Keratinocyte (primary cell): ENCODE data around the gene CD109. TPM values are rescaled to one million over a fixed set of nuclear protein-coding genes. Genes with fewer than 3 reads are reported as not detected.

Experiments used
- DNase-seq: peaks from one replicate; pipeline ENCODE4 v3.0.0-alpha.2; 2011; ENCODE audit warnings: low read depth, missing footprints, low spot score
- FAIRE-seq: peaks from 2 replicates; lab custom pipeline; 2011; peaks lifted over from hg19 to GRCh38; lab: Jason Lieb, UNC
- H2AFZ ChIP-seq: 2 replicates; pipeline ENCODE4 v1.6.0; 2012; ENCODE audit warnings: low read length, control low read depth, inconsistent platforms; ENCODE audit not compliant: control insufficient read depth
- H3K27ac ChIP-seq: 2 replicates; pipeline ENCODE4 v1.5.1; 2011; ENCODE audit warnings: low read length; ENCODE audit not compliant: control insufficient read depth, insufficient read depth
- H3K27me3 ChIP-seq: 3 replicates; pipeline ENCODE4 v1.6.0; 2011; ENCODE audit warnings: low read length; ENCODE audit not compliant: control insufficient read depth, insufficient read depth; ENCODE audit errors: extremely low read depth
- H3K36me3 ChIP-seq, 2 experiments: 2 replicates in 1 of 2; 3 replicates in 1 of 2; pipeline ENCODE4 v1.5.1; 2011; ENCODE audit warnings: low read length in 2 of 2, mild to moderate bottlenecking in 1 of 2; ENCODE audit not compliant: control insufficient read depth in 2 of 2, insufficient read depth in 2 of 2; ENCODE audit errors: extremely low read depth in 1 of 2
- H3K4me1 ChIP-seq: 3 replicates; pipeline ENCODE4 v1.5.1; 2011; ENCODE audit warnings: low read length; ENCODE audit not compliant: control insufficient read depth, insufficient read depth; ENCODE audit errors: extremely low read depth
- H3K4me2 ChIP-seq: 3 replicates; pipeline ENCODE4 v1.6.0; 2011; ENCODE audit warnings: low read depth, low read length; ENCODE audit not compliant: control insufficient read depth, insufficient read depth; ENCODE audit errors: extremely low read depth
- H3K4me3 ChIP-seq, 3 experiments: fragments of 200-600 bp in 1 of 3; sonication (generic) in 1 of 3; 2 replicates in 2 of 3; 3 replicates in 1 of 3; pipeline ENCODE4 v1.5.1; 2011 to 2016; ENCODE audit warnings: low read length in 3 of 3, mild to moderate bottlenecking in 3 of 3, control low read depth in 2 of 3, inconsistent platforms in 1 of 3, low read depth in 1 of 3, mixed read lengths in 1 of 3, mixed run types in 1 of 3, moderate library complexity in 1 of 3; ENCODE audit not compliant: control insufficient read depth in 2 of 3, insufficient read depth in 2 of 3; ENCODE audit errors: extremely low read depth in 1 of 3
- H3K79me2 ChIP-seq: 2 replicates; pipeline ENCODE4 v1.6.0; 2012; ENCODE audit warnings: low read length; ENCODE audit not compliant: control insufficient read depth, insufficient read depth
- H3K9ac ChIP-seq: 3 replicates; pipeline ENCODE4 v1.6.0; 2011; ENCODE audit warnings: low read length; ENCODE audit not compliant: control insufficient read depth, insufficient read depth; ENCODE audit errors: extremely low read depth
- H3K9me1 ChIP-seq: 3 replicates; pipeline ENCODE4 v1.6.0; 2011; ENCODE audit warnings: low read length; ENCODE audit not compliant: control insufficient read depth, insufficient read depth; ENCODE audit errors: extremely low read depth
- H3K9me3 ChIP-seq: 2 replicates; pipeline ENCODE4 v1.5.1; 2012; ENCODE audit warnings: low read depth, low read length; ENCODE audit not compliant: control insufficient read depth
- H4K20me1 ChIP-seq: 3 replicates; pipeline ENCODE4 v1.6.0; 2011; ENCODE audit warnings: low read length; ENCODE audit not compliant: control insufficient read depth, insufficient read depth; ENCODE audit errors: extremely low read depth
- EZH2 ChIP-seq: IDR thresholded peaks from one replicate; pipeline ENCODE4 v1.6.1; 2012; ENCODE audit warnings: inconsistent platforms, mild to moderate bottlenecking, low read length, moderate library complexity
- dilution Hi-C: fragments of 300-500 bp; cut with MboI; formaldehyde crosslinking; loops from one replicate; pipeline ENCODE4 v1.7.0; 2020; ENCODE audit warnings: low sequenced_read_pairs; ENCODE audit not compliant: extremely low pct_ligation_motif_present
- polyA plus RNA-seq, 5 experiments: library from polyadenylated mRNA; depleted of rRNA in 3 of 5; stranded (reverse) in 3 of 5; stranded (forward) in 1 of 5; unstranded in 1 of 5; fragments of >200 nt; gene quantifications; 1 replicate in 1 of 5; 2 replicates in 3 of 5; 3 replicates in 1 of 5; pipeline versions ENCODE4 v1.2.1 to v1.2.3, GENCODE V29; 2011 to 2012; ENCODE audit warnings: missing spikeins in 2 of 5, low read depth in 1 of 5, low replicate concordance in 1 of 5
- TF ChIP-seq, protein P1 (sequence below), 3 experiments: IDR thresholded peaks in 1 of 3; conservative IDR thresholded peaks in 1 of 3; optimal IDR thresholded peaks in 1 of 3; 2 replicates in 2 of 3; 3 replicates in 1 of 3; pipeline versions ENCODE3 to v1.5.1; 2011; ENCODE audit warnings: low read length in 3 of 3, mild to moderate bottlenecking in 3 of 3, moderate library complexity in 2 of 3, control low read depth in 1 of 3, inconsistent platforms in 1 of 3; ENCODE audit not compliant: insufficient read depth in 2 of 3; ENCODE audit errors: extremely low read depth in 1 of 3

CD109 gene
- polyA plus RNA-seq, 1 donor (not counting 4 experiments of a cell fraction or from before 2014, with no cell fraction given): 58.2 TPM

DNA sequence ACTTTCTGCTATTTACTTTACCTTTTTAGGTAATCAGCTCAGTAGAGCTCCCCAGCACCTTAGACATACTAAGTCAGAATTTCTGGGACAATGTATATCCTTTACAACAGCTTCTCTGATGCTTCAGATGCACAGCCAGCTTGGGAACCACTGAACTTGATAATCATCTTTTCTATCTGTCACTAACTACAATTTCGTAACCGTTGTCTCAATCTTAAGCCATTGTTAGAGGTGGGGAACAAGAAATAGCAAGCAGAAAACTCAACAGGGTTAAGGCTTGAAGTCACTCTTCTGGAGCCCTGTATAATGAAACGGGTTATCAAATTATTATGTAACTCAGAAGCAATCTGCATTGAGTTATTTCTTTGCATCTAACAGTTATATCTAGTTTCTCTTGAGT is 47.1 kb downstream of the CD109 start:
- Histone ChIP-seq H3K36me3 (peaks cover 5 to 15% of the 10 kb centered on the region in 2 experiments), H3K27me3 (no peaks in the 10 kb centered on the region), H3K9me3 (no peaks in the 10 kb centered on the region), H3K4me2 (no peak overlapping the region), H3K9me1 (no peaks in the 10 kb centered on the region), H3K79me2 (no peaks in the 10 kb centered on the region), H3K4me1 (no peaks in the 10 kb centered on the region), H3K4me3 (no peak overlapping the region), H4K20me1 (peaks cover 2% of the 10 kb centered on the region), H3K27ac (no peak overlapping the region), H3K9ac (no peak overlapping the region), H2AFZ (no peak overlapping the region)
- peak; percentile 5 for FAIRE-seq
- no peak for DNase-seq
- dilution Hi-C loops: no loop called here
- no peak for TF ChIP-seq EZH2
- TF ChIP-seq, protein P1, sequence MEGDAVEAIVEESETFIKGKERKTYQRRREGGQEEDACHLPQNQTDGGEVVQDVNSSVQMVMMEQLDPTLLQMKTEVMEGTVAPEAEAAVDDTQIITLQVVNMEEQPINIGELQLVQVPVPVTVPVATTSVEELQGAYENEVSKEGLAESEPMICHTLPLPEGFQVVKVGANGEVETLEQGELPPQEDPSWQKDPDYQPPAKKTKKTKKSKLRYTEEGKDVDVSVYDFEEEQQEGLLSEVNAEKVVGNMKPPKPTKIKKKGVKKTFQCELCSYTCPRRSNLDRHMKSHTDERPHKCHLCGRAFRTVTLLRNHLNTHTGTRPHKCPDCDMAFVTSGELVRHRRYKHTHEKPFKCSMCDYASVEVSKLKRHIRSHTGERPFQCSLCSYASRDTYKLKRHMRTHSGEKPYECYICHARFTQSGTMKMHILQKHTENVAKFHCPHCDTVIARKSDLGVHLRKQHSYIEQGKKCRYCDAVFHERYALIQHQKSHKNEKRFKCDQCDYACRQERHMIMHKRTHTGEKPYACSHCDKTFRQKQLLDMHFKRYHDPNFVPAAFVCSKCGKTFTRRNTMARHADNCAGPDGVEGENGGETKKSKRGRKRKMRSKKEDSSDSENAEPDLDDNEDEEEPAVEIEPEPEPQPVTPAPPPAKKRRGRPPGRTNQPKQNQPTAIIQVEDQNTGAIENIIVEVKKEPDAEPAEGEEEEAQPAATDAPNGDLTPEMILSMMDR (optimal IDR thresholded peaks at IDR 0.05 in 1 of 3, IDR thresholded peaks at IDR 0.05 in 1 of 3, conservative IDR thresholded peaks at IDR 0.05 in 1 of 3; ENCODE audit: extremely low read depth in 1 of 3, insufficient read depth in 2 of 3, low read length in 3 of 3): no peak

DNA sequence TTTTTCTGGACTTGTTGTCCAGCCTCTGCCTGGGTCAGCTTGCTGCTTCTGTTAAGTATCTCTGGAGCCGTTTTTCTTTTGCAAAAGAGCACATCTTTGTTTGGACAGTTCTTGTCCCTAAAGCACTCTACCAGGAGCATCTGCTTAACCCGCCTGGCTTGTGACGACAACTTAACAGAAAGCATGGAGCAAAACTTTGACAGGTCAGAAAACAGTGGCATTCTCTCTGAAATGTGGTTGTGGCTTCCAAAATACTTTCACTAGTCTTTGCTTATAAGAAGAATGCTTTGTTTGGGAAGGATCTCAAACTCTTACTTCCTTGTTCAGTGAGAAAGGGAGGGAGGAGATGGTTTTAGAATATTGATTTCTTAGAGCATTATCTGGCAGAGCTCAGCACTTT is 47.6 kb downstream of the CD109 start:
- Histone ChIP-seq H2AFZ (no peak overlapping the region), H3K9me1 (no peaks in the 10 kb centered on the region), H3K9me3 (no peaks in the 10 kb centered on the region), H4K20me1 (peaks cover 2% of the 10 kb centered on the region), H3K36me3 (peaks cover 5 to 12% of the 10 kb centered on the region in 2 experiments), H3K4me2 (no peak overlapping the region), H3K79me2 (no peaks in the 10 kb centered on the region), H3K27me3 (no peaks in the 10 kb centered on the region), H3K4me1 (no peaks in the 10 kb centered on the region), H3K27ac (no peak overlapping the region), H3K9ac (no peak overlapping the region), H3K4me3 (no peak overlapping the region)
- no peak for TF ChIP-seq EZH2
- TF ChIP-seq, protein P1 (optimal IDR thresholded peaks at IDR 0.05 in 1 of 3, IDR thresholded peaks at IDR 0.05 in 1 of 3, conservative IDR thresholded peaks at IDR 0.05 in 1 of 3; ENCODE audit: extremely low read depth in 1 of 3, insufficient read depth in 2 of 3, low read length in 3 of 3): no peak
- dilution Hi-C loops: no loop called here
- FAIRE-seq (no peak), DNase-seq (no peak)
